Psoas muscle (tissue), 8 donors: ENCODE measurements around the gene RCN1. TPM values are rescaled to one million over a fixed set of nuclear protein-coding genes. Genes with fewer than 3 reads are reported as not detected.

Experiments used
- ATAC-seq, 4 donors: fragments of 200-7000 bp; cut with Tn5 transposase; one replicate each; pipeline ENCODE4 v1.9.1; 2020; ENCODE audit warnings: moderate library complexity in 3 of 4, mild to moderate bottlenecking in 2 of 4
- DNase-seq, 2 donors: peaks; one replicate each; pipeline ENCODE4 v3.0.0-alpha.2; 2020
- H3K27ac ChIP-seq: fragments of 200-600 bp; one replicate; pipeline ENCODE4 v1.8.0; 2022
- H3K27me3 ChIP-seq, 3 donors: fragments of 200-600 bp in 1 of 3; one replicate each; pipeline versions ENCODE4 v1.6.1 to v1.8.0; 2013 to 2022; ENCODE audit warnings: low read length in 2 of 3, mild to moderate bottlenecking in 2 of 3, moderate library complexity in 1 of 3; ENCODE audit not compliant: insufficient read depth in 3 of 3
- H3K36me3 ChIP-seq, 2 donors: fragments of 200-600 bp in 1 of 2; one replicate each; pipeline versions ENCODE4 v1.6.1 to v1.8.0; 2013 to 2022; ENCODE audit warnings: low read depth in 1 of 2, mild to moderate bottlenecking in 1 of 2, moderate library complexity in 1 of 2; ENCODE audit not compliant: insufficient read depth in 1 of 2
- H3K4me1 ChIP-seq: fragments of 200-600 bp; one replicate; pipeline ENCODE4 v1.8.0; 2022
- H3K4me3 ChIP-seq: fragments of 200-600 bp; one replicate; pipeline ENCODE4 v1.8.0; 2022; ENCODE audit warnings: mild to moderate bottlenecking
- H3K9me3 ChIP-seq: fragments of 200-600 bp; one replicate; pipeline ENCODE4 v1.8.0; 2022
- WGBS, 3 donors: extraction: QIAGEN DNeasy Blood & Tissue Kit; methylation state at CpG; one replicate each; pipeline versions ENCODE4 v1.1.6 to v1.1.7; 2013; 5-methylcytosine and 5-hydroxymethylcytosine counted together
- intact Hi-C, 2 donors: fragments of 100-400 bp; cut with DNase I; formaldehyde crosslinking; loops; one replicate each; pipeline versions ENCODE4 v1.11.0 to v1.14.2; 2022
- polyA plus RNA-seq, 3 donors: library from polyadenylated mRNA; stranded (reverse); fragments of 200-250 nt; gene quantifications; one replicate each; pipeline ENCODE4 v1.2.3, GENCODE V29; 2013
- total RNA-seq, 4 donors: library from RNA; stranded (reverse); fragmentation: NEBNext Ultra II Directional in 2 of 4; extraction: Animal tissue kit (Norgen Biotek cat#: 25700) in 2 of 4; gene quantifications; one replicate each; pipeline versions ENCODE4 v1.2.1 to v1.2.4, GENCODE V29; 2021 to 2023
- TF ChIP-seq, protein P1 (sequence below): fragments of 200-600 bp; IDR thresholded peaks from one replicate; pipeline ENCODE4 v1.8.0; 2022; ENCODE audit warnings: antibody characterized with exemption
- donor health status: healthy with polysubstance abuse.
- donor health status: DM: no; HTN: no; CAD: no; lungs with moderate emphysema.
- donor health status: Bipolar disorder and iron deficiency.
- donor health status: healthy.
- donor health status: DM: yes; HTN: yes; CAD: no.
- donor health status: DM: no; HTN: no; CAD: no.
- donor health status: DM: no; HTN: no; CAD: no.
- donor health status: DM: yes; HTN: yes; CAD: no.

The RCN1 gene
- total and polyA plus RNA-seq, 7 donors, result 17.2 to 48.1 (median 27.4) TPM

DNA sequence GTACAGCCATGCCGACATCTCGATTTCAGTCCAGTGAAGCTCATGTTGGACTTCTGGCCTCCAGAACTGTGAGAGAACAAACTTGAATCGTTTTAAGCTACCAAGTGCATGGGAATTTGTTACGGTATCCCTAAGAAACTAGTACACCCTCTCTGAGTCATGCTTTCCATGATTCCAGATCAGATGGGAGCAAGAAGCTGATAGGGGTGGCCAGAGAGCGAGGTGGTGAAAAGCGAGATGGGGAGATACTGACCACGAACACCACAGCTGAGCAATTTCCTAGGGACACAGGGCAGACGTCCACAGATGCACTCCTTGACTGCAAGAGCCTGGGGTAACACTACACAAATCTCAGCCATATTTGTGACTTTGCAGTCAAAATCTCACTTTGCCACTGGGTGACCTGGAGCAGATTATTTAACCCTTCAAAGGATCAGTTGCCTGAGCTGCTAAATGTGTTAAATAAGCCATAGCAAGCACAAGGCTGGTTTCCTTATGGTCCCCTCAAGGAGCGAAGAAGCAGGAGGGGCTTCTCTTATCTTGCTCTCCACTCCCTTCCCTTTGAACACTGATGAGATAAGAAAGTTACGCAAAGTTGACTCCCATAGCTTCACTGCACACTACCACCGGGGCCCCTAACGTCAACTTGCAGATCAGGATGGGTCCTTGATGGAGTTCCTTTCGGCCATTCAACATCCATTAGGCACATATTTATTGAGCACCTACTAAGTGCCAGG lies 22.6 kb upstream of the RCN1 start:
- no peaks in the 10 kb centered on the region for H3K36me3 ChIP-seq
- peaks cover 0 to 26% (median 4%) of the 10 kb centered on the region in 3 donors for H3K27me3 ChIP-seq
- DNase-seq (no peak), ATAC-seq (no peak)
- no peaks in the 10 kb centered on the region for H3K9me3 ChIP-seq
- intact Hi-C loops, result loop anchor here in 1 of 2 donors (10.0 kb wide), 1 partner anchor 46 kb away; no protein-coding TSS in a partner anchor
- TF ChIP-seq, protein P1, sequence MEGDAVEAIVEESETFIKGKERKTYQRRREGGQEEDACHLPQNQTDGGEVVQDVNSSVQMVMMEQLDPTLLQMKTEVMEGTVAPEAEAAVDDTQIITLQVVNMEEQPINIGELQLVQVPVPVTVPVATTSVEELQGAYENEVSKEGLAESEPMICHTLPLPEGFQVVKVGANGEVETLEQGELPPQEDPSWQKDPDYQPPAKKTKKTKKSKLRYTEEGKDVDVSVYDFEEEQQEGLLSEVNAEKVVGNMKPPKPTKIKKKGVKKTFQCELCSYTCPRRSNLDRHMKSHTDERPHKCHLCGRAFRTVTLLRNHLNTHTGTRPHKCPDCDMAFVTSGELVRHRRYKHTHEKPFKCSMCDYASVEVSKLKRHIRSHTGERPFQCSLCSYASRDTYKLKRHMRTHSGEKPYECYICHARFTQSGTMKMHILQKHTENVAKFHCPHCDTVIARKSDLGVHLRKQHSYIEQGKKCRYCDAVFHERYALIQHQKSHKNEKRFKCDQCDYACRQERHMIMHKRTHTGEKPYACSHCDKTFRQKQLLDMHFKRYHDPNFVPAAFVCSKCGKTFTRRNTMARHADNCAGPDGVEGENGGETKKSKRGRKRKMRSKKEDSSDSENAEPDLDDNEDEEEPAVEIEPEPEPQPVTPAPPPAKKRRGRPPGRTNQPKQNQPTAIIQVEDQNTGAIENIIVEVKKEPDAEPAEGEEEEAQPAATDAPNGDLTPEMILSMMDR, result no peak
- H3K27ac ChIP-seq, result no peak overlapping the region
- WGBS, 3 donors, result 74 to 76% (median 76%) methylated on average over 13 of the region's 13 CpGs
- no peak overlapping the region for H3K4me3 ChIP-seq
- no peaks in the 10 kb centered on the region for H3K4me1 ChIP-seq

DNA sequence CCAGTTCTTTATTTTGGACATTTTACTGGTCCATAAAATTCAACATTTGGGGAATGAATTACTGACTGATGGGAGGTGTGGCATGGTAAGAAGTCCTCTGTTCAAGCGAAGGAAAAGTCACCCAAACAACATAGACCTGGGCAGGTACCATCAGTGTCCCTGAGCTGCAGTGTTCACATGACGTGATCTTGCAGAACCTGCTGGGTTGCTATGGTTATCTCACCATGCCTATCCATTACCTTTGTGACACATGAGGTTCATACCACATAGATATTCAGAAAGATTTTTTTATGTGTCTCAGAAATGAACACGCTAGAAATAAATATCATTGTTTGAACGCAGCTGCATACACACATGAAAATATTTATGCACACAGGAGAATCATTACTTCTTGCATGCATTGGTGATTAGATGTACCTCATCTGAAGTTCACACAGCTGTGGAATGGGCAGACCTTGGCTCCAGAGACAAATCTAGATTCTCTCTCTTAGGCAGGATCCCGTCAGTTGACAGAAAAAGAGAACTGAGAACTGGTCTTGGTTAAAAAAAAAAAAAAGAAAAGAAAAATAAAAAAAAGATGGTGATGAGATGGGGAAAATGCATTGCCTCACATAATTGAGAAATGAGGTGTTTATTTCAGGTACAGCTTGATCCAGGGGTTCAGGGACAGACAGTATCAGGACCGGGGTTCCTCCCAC lies 21.4 kb upstream of the RCN1 start:
- intact Hi-C loops, result loop anchor here in 1 of 2 donors (10.0 kb wide), 1 partner anchor 45 kb away; no protein-coding TSS in a partner anchor
- 78 to 81% (median 78%) methylated on average over 6 of the region's 6 CpGs for WGBS, 3 donors
- H3K27me3 ChIP-seq, result peaks cover 0 to 26% (median 4%) of the 10 kb centered on the region in 3 donors
- H3K9me3 ChIP-seq, result no peaks in the 10 kb centered on the region
- DNase-seq (no peak), ATAC-seq (no peak)
- TF ChIP-seq, protein P1, result no peak
- H3K27ac ChIP-seq, result no peak overlapping the region
- no peaks in the 10 kb centered on the region for H3K4me1 ChIP-seq
- H3K36me3 ChIP-seq, result no peaks in the 10 kb centered on the region
- no peak overlapping the region for H3K4me3 ChIP-seq

DNA sequence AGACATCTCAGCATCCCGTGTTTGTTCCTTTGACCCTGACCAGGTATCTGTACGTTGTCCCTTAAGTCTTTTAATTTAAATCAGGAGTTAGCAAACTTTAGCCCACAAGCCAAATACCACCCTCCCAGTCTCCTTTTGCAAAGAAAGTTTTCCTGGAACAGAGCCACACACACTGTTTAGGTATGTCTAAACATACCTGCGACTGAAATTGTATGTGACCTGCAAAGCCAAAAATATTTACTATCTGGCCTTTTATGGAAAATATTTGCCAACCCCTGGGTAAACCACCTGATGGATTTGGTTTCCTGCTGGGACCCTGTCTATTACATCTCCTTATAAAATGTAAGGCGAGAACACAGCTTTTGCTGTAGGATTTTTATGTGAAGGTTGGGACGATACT lies 20.2 kb upstream of the RCN1 start:
- H3K27me3 ChIP-seq, result peaks cover 0 to 26% (median 2%) of the 10 kb centered on the region in 3 donors
- H3K27ac ChIP-seq, result no peak overlapping the region
- ATAC-seq, result no peak
- TF ChIP-seq, protein P1, result no peak
- 72 to 75% (median 74%) methylated on average over 5 of the region's 5 CpGs for WGBS, 3 donors
- H3K4me1 ChIP-seq, result no peaks in the 10 kb centered on the region
- DNase-seq, result no peak
- H3K36me3 ChIP-seq, result no peaks in the 10 kb centered on the region
- H3K4me3 ChIP-seq, result no peak overlapping the region
- intact Hi-C loops, result no loop called here
- H3K9me3 ChIP-seq, result no peaks in the 10 kb centered on the region

- H3K27me3 ChIP-seq, result peaks cover 0 to 26% (median 2%) of the 10 kb centered on the region in 3 donors
- H3K4me3 ChIP-seq, result no peak overlapping the region
- H3K36me3 ChIP-seq, result no peaks in the 10 kb centered on the region
- no peaks in the 10 kb centered on the region for H3K9me3 ChIP-seq
- intact Hi-C loops, result no loop called here
- no peak for DNase-seq
- no peak overlapping the region for H3K27ac ChIP-seq
- no peak for ATAC-seq
- WGBS, 3 donors, result 37 to 52% (median 47%) methylated on average over 4 of the region's 4 CpGs
- TF ChIP-seq, protein P1, result no peak
- H3K4me1 ChIP-seq, result no peaks in the 10 kb centered on the region
Measured at GRCh38 chr11:32071811-32072210, 19.1 kb upstream of the RCN1 start.
